ENCODE results near the gene ZNF30.

DNA sequence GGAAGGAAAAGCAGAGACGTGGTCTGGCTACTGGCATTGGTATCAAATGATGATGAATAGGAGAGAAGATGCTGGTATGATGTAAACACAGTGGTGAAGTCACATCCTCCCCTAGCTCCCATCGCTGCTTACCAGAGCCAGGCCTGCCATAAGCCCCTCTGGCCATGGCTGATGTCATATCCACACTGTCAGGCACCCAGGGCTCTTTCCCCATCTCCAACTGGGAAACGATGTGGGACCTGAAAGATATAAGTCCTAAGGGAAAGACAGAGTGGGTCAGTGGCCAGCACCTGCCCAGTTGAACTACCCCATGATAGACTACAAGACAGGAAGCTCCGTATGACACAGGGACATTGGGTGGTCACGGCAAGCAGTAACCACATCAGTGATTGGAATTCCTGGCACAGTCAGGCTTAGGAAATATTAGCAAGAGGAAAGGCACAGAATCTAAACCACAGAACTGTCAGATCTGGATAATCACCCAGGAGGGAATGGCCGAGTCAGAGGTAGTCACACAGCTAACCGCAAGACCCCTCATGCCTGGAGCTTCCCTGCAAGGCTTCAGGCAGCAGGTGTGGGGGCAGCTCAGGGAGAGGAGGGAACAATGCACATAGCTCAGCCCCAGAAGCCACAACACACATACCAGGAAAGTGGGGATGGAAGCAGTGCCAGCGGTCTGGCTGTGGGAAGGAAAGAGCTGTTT is 33.6 kb downstream of the ZNF30 start:
- TF ChIP-seq, protein P1, sequence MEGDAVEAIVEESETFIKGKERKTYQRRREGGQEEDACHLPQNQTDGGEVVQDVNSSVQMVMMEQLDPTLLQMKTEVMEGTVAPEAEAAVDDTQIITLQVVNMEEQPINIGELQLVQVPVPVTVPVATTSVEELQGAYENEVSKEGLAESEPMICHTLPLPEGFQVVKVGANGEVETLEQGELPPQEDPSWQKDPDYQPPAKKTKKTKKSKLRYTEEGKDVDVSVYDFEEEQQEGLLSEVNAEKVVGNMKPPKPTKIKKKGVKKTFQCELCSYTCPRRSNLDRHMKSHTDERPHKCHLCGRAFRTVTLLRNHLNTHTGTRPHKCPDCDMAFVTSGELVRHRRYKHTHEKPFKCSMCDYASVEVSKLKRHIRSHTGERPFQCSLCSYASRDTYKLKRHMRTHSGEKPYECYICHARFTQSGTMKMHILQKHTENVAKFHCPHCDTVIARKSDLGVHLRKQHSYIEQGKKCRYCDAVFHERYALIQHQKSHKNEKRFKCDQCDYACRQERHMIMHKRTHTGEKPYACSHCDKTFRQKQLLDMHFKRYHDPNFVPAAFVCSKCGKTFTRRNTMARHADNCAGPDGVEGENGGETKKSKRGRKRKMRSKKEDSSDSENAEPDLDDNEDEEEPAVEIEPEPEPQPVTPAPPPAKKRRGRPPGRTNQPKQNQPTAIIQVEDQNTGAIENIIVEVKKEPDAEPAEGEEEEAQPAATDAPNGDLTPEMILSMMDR (conservative IDR thresholded peaks at IDR 0.05; ENCODE audit: low read depth, low read length) = no peak
- no peak for TF ChIP-seq RFX5 (IDR thresholded peaks at IDR 0.05; ENCODE audit: low read depth, low read length)
- TF ChIP-seq POLR2A (IDR thresholded peaks at IDR 0.05; ENCODE audit: low read depth, low read length) = no peak
